Mesenchymal stem cell (in vitro differentiated cells and primary cell): ENCODE results near the gene GRIK4.
A peak's percentile ranks its signal among the peaks of the same experiment; 100 is the strongest.

ENCODE experiments used
- DNase-seq: peaks from one replicate; pipeline ENCODE4 v3.0.0-alpha.2; 2013
- H2AFZ ChIP-seq: one replicate; pipeline ENCODE4 v1.6.1; 2013; ENCODE audit warnings: low read depth, mild to moderate bottlenecking, control low read depth, inconsistent platforms, low read length, moderate library complexity
- H2AK5ac ChIP-seq: 2 replicates; pipeline ENCODE4 v1.6.1; 2013; ENCODE audit warnings: low read length, moderate library complexity, mild to moderate bottlenecking, inconsistent platforms; ENCODE audit not compliant: severe bottlenecking
- H2BK120ac ChIP-seq: one replicate; pipeline ENCODE4 v1.6.1; 2013; ENCODE audit warnings: low read depth, mild to moderate bottlenecking, inconsistent platforms, low read length, moderate library complexity
- H2BK12ac ChIP-seq, 2 experiments: one replicate each; pipeline ENCODE4 v1.6.1; 2013; ENCODE audit warnings: inconsistent platforms in 2 of 2, low read length in 2 of 2, mild to moderate bottlenecking in 2 of 2, moderate library complexity in 2 of 2, control low read depth in 1 of 2
- H2BK15ac ChIP-seq: one replicate; pipeline ENCODE4 v1.6.1; 2013; ENCODE audit warnings: mild to moderate bottlenecking, low read depth, inconsistent platforms; ENCODE audit not compliant: poor library complexity, severe bottlenecking
- H2BK5ac ChIP-seq: 2 replicates; pipeline ENCODE4 v1.6.1; 2013; ENCODE audit warnings: low read depth, mild to moderate bottlenecking, low read length, control low read depth, inconsistent platforms; ENCODE audit not compliant: poor library complexity, severe bottlenecking
- H3K14ac ChIP-seq, 2 experiments: one replicate each; pipeline ENCODE4 v1.6.1; 2013; ENCODE audit warnings: inconsistent platforms in 2 of 2, low read length in 2 of 2, control low read depth in 1 of 2, mild to moderate bottlenecking in 1 of 2, moderate library complexity in 1 of 2
- H3K18ac ChIP-seq, 2 experiments: one replicate each; pipeline ENCODE4 v1.6.1; 2013; ENCODE audit warnings: inconsistent platforms in 2 of 2, low read length in 2 of 2, control low read depth in 1 of 2, low read depth in 1 of 2, mild to moderate bottlenecking in 1 of 2
- H3K23ac ChIP-seq, 2 experiments: one replicate each; pipeline ENCODE4 v1.6.1; 2013; ENCODE audit warnings: inconsistent platforms in 2 of 2, low read length in 2 of 2, mild to moderate bottlenecking in 2 of 2, moderate library complexity in 2 of 2, control low read depth in 1 of 2
- H3K27ac ChIP-seq: 2 replicates; pipeline ENCODE4 v1.5.1; 2013; ENCODE audit warnings: mild to moderate bottlenecking, moderate library complexity, low read length, control low read depth, inconsistent platforms; ENCODE audit not compliant: poor library complexity, severe bottlenecking
- H3K27me3 ChIP-seq, 2 experiments: 2 replicates each; pipeline versions ENCODE4 v1.6.1 to v1.7.0; 2013; ENCODE audit warnings: low read length in 2 of 2, mild to moderate bottlenecking in 2 of 2, moderate library complexity in 2 of 2, control low read depth in 1 of 2, inconsistent platforms in 1 of 2; ENCODE audit not compliant: control insufficient read depth in 1 of 2, insufficient read depth in 1 of 2
- H3K36me3 ChIP-seq, 2 experiments: 2 replicates each; pipeline versions ENCODE4 v1.6.1 to v1.7.0; 2013; ENCODE audit warnings: low read length in 2 of 2, control low read depth in 1 of 2, inconsistent platforms in 1 of 2, low read depth in 1 of 2, mild to moderate bottlenecking in 1 of 2; ENCODE audit not compliant: insufficient read depth in 2 of 2, control insufficient read depth in 1 of 2
- H3K4ac ChIP-seq, 2 experiments: one replicate each; pipeline ENCODE4 v1.6.1; 2013; ENCODE audit warnings: inconsistent platforms in 2 of 2, low read length in 2 of 2, mild to moderate bottlenecking in 2 of 2, moderate library complexity in 2 of 2, control low read depth in 1 of 2, low read depth in 1 of 2
- H3K4me1 ChIP-seq: 2 replicates; pipeline ENCODE4 v1.6.1; 2013; ENCODE audit warnings: low read depth, low read length, control low read depth; ENCODE audit not compliant: control insufficient read depth, insufficient read depth
- H3K4me2 ChIP-seq: 2 replicates; pipeline ENCODE4 v1.6.1; 2013; ENCODE audit warnings: low read length, mild to moderate bottlenecking, inconsistent platforms; ENCODE audit not compliant: poor library complexity, severe bottlenecking
- H3K4me3 ChIP-seq, 2 experiments: 2 replicates each; pipeline versions ENCODE4 v1.5.1 to v1.7.0; 2013; ENCODE audit warnings: low read length in 2 of 2, mild to moderate bottlenecking in 2 of 2, control low read depth in 1 of 2, low read depth in 1 of 2; ENCODE audit not compliant: insufficient read depth in 1 of 2
- H3K79me1 ChIP-seq: replicated peaks from 2 replicates; pipeline ENCODE4 v1.6.1; 2013; ENCODE audit warnings: mild to moderate bottlenecking, control low read depth, low read length, inconsistent platforms; ENCODE audit not compliant: poor library complexity, severe bottlenecking
- H3K9ac ChIP-seq: 2 replicates; pipeline ENCODE4 v1.7.0; 2013; ENCODE audit warnings: mild to moderate bottlenecking, low read length, moderate library complexity
- H3K9me3 ChIP-seq: 2 replicates; pipeline ENCODE4 v1.7.0; 2013; ENCODE audit warnings: mild to moderate bottlenecking, low read length; ENCODE audit not compliant: control insufficient read depth
- H4K8ac ChIP-seq: one replicate; pipeline ENCODE4 v1.6.1; 2013; ENCODE audit warnings: inconsistent platforms, mild to moderate bottlenecking, low read length, moderate library complexity
- H4K91ac ChIP-seq: one replicate; pipeline ENCODE4 v1.6.1; 2013; ENCODE audit warnings: mild to moderate bottlenecking, low read length, inconsistent platforms
- WGBS: methylation state at CpG from one replicate; pipeline ENCODE4 v1.1.7; 2013; ENCODE audit warnings: mixed read lengths; 5-methylcytosine and 5-hydroxymethylcytosine counted together

GRIK4 gene

DNA sequence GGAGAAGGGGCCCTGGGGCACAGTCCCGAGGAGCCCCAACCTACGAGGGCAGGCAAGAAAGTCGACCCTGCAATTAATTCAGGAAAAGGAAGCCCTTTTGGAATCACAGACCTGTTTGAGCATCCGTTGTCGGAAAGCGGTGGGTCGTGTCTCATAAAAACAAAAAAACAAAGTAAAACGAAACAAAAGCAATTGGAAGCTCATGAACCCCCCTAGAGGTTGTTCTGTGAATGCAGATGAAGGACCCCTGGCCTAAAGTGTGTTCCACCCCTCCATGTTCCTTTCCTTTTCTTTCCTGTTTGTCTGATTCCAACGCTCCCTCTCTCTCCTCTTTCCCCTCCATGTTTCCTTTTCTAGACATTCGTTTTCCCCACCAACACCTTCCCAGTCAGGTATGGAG is 203.7 kb downstream of the GRIK4 start:
- Histone ChIP-seq H3K4me2 (no peak overlapping the region), H4K8ac (peak overlapping the region; percentile 42), H2AK5ac (no peak overlapping the region), H3K14ac (no peak overlapping the region), H3K9ac (peak overlapping the region; percentile 39), H2BK15ac (no peak overlapping the region), H3K79me1 (no peaks in the 10 kb centered on the region), H2BK120ac (no peak overlapping the region), H2AFZ (no peak overlapping the region), H3K27ac (no peak overlapping the region), H3K36me3 (no peaks in the 10 kb centered on the region), H3K23ac (no peak overlapping the region), H4K91ac (no peak overlapping the region), H3K4me1 (peaks cover 16% of the 10 kb centered on the region), H2BK12ac (no peak overlapping the region), H3K27me3 (peaks cover 12 to 15% of the 10 kb centered on the region in 2 experiments), H2BK5ac (no peak overlapping the region), H3K18ac (no peak overlapping the region), H3K4ac (no peak overlapping the region), H3K9me3 (no peaks in the 10 kb centered on the region), H3K4me3 (peak overlapping the region in 1 of 2 experiments; percentile 58)
- no peak for DNase-seq
- 79% methylated on average over 10 of the region's 10 CpGs for WGBS

DNA sequence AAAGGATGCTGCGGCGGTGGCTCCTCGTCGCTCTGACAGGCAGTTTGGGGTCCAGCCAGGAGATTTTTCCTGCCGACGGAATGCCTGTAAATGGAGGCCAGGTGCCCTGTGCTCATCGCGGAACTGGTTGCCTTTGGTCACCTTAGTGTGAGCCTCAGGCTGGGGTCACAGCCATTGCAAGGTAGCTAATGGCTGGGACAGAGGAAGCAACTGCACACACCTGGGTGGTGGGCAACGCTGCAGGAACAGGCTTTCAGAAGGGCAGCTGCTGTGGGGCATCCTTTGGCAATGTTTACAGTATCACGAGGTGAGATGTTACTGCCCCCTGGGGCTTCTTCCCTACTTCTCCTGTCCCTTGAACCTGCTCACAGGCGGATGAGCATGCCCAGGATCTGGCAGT is 205.5 kb downstream of the GRIK4 start:
- Histone ChIP-seq H3K36me3 (no peaks in the 10 kb centered on the region), H3K18ac (no peak overlapping the region), H3K14ac (no peak overlapping the region), H2BK5ac (no peak overlapping the region), H2BK15ac (no peak overlapping the region), H3K9me3 (no peaks in the 10 kb centered on the region), H3K4me2 (no peak overlapping the region), H3K4me1 (peaks cover 2% of the 10 kb centered on the region), H4K91ac (no peak overlapping the region), H3K4ac (no peak overlapping the region), H3K27me3 (peaks cover 15 to 24% of the 10 kb centered on the region in 2 experiments), H2AFZ (no peak overlapping the region), H3K23ac (no peak overlapping the region), H2AK5ac (no peak overlapping the region), H4K8ac (no peak overlapping the region), H3K79me1 (no peaks in the 10 kb centered on the region), H2BK120ac (no peak overlapping the region), H2BK12ac (no peak overlapping the region), H3K27ac (no peak overlapping the region), H3K9ac (no peak overlapping the region), H3K4me3 (no peak overlapping the region)
- DNase-seq: no peak
- WGBS: 86% methylated on average over 11 of the region's 11 CpGs

DNA sequence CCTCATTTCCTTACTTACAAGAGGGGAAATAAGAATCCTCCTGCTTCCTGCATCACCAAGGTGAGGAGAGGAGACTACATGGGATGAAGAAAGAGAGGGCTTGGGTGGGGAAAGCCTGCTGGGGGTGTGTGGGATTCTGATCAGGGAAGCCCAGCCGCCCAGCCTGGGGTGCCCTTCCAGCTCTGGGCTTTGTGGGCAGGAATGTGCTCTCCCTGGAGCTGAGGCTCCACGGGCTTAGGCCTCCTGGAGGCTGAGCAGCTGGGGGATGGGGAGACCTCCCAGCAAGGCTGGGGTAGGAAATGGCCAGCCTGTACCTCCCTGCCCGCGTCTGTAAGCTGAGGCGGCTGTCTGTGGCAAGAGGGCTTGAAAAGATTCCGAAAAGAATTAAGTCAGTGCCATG is 206.1 kb downstream of the GRIK4 start:
- H4K91ac ChIP-seq: no peak overlapping the region
- H2BK15ac ChIP-seq: no peak overlapping the region
- no peak overlapping the region for H2AK5ac ChIP-seq
- H3K23ac ChIP-seq: no peak overlapping the region
- peaks cover 2% of the 10 kb centered on the region for H3K4me1 ChIP-seq
- no peaks in the 10 kb centered on the region for H3K9me3 ChIP-seq
- H2AFZ ChIP-seq: no peak overlapping the region
- no peak for DNase-seq
- H3K27me3 ChIP-seq: peaks cover 15 to 24% of the 10 kb centered on the region in 2 experiments
- H3K9ac ChIP-seq: no peak overlapping the region
- H3K14ac ChIP-seq: no peak overlapping the region
- no peaks in the 10 kb centered on the region for H3K36me3 ChIP-seq
- H2BK12ac ChIP-seq: no peak overlapping the region
- no peak overlapping the region for H3K18ac ChIP-seq
- H4K8ac ChIP-seq: no peak overlapping the region
- H3K27ac ChIP-seq: no peak overlapping the region
- H2BK120ac ChIP-seq: no peak overlapping the region
- no peak overlapping the region for H3K4ac ChIP-seq
- H3K79me1 ChIP-seq: no peaks in the 10 kb centered on the region
- no peak overlapping the region for H3K4me2 ChIP-seq
- H2BK5ac ChIP-seq: no peak overlapping the region
- H3K4me3 ChIP-seq: no peak overlapping the region
- WGBS: 88% methylated on average over 6 of the region's 6 CpGs

DNA sequence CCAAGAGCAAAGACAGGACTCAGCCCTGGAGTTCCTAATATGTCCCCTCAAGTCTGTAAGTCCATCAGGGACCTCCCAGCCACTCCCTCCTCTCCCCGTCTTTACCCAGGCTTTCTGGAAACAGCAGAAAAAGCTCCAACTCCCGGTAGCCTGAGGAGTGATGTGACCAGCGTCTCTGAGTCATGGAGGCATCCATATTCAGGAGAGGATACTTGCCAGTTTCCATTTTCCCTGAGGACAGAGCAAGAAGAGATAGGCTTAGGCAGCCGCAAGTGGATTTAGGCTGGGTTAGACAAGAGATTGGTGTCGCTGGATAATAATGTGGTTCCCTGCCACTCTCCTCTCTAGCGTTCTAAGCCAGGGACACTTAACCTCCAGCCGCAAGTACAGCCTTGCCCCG is 206.6 kb downstream of the GRIK4 start:
- 79% methylated on average over 8 of the region's 8 CpGs for WGBS
- Histone ChIP-seq H4K8ac (peak overlapping the region; percentile 28), H2BK12ac (no peak overlapping the region), H3K14ac (no peak overlapping the region), H3K23ac (no peak overlapping the region), H3K27me3 (peaks cover 15 to 24% of the 10 kb centered on the region in 2 experiments), H2AFZ (no peak overlapping the region), H3K79me1 (no peaks in the 10 kb centered on the region), H3K27ac (no peak overlapping the region), H2BK15ac (no peak overlapping the region), H2BK120ac (no peak overlapping the region), H3K4ac (peak overlapping the region in 1 of 2 experiments; percentile 62), H4K91ac (no peak overlapping the region), H3K4me2 (no peak overlapping the region), H3K4me1 (peaks cover 2% of the 10 kb centered on the region), H3K9ac (no peak overlapping the region), H2BK5ac (no peak overlapping the region), H3K18ac (no peak overlapping the region), H2AK5ac (no peak overlapping the region), H3K36me3 (no peaks in the 10 kb centered on the region), H3K9me3 (no peaks in the 10 kb centered on the region), H3K4me3 (no peak overlapping the region)
- no peak for DNase-seq
